ENCODE measurements around the gene JOSD1. TPM values are rescaled to one million over a fixed set of nuclear protein-coding genes. Genes with fewer than 3 reads are reported as not detected.

The JOSD1 gene
- total and polyA plus RNA-seq, 2 experiments from 2014 or later: 6.6 to 51.2 TPM

DNA sequence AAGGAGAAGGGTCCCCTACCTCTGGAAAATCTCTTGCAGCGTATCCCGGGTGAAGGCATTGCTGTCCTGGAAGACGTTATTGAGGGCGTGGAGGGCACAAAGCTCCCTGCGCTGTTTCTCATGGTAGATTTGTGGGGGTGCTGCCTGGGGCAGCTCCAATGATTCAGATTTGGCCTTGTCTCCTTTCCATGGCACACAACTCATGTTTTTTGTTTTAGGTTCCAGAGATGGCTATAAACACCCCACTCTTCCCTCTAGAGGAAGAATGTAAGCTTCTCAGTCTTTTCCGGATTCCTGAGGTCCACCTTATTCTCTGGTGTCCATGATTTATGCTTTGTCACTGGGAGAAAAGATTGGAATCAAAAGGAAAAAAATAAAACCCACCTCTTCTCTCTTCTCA lies 959 bp downstream of the JOSD1 start:
- Histone ChIP-seq H3K9ac (peak overlapping the region; percentile 99), H2AFZ (0 out of 2 replicates have a peak overlapping the region, but pooled peaks have one; percentile 36), H3K9me3 (ENCODE audit: low read depth) (no peaks in the 10 kb centered on the region), H3K4me2 (ENCODE audit: unreplicated experiment) (peak overlapping the region; percentile 95), H3F3A (ENCODE audit: insufficient read depth) (peaks cover 45% of the 10 kb centered on the region), H3K4me1 (ENCODE audit: insufficient read depth) (peaks cover 45% of the 10 kb centered on the region), H3K36me3 (ENCODE audit: low read depth) (no peaks in the 10 kb centered on the region), H3K27me3 (replicated peaks; ENCODE audit: insufficient read depth) (no peaks in the 10 kb centered on the region), H3K9me2 (ENCODE audit: insufficient read depth) (no peaks in the 10 kb centered on the region), H3K4me3 (peak overlapping the region; percentile 87), H3K27ac (peak overlapping the region; percentile 97), H4K20me1 (ENCODE audit: insufficient read depth) (no peaks in the 10 kb centered on the region), H3K79me2 (ENCODE audit: insufficient read depth) (peaks cover 53% of the 10 kb centered on the region)
- peak; percentile 83 for DNase-seq
- in situ Hi-C loops (cut with MboI): no loop called here
- WGBS, 2 experiments (ENCODE audit: low coverage in 1 of 2, low lambda C conversion rate in 2 of 2, missing lambda C conversion rate in 2 of 2): 0 to 5% methylated on average over 6 of the region's 6 CpGs
- TF ChIP-seq EZH2phosphoT487 (IDR thresholded peaks at IDR 0.05; ENCODE audit: insufficient read depth, low read depth): no peak
- TF ChIP-seq EZH2 (IDR thresholded peaks at IDR 0.05; ENCODE audit: insufficient read depth, poor library complexity, severe bottlenecking): no peak

GRCh38 chr22:38699143-38699542 lies 1.6 kb downstream of the JOSD1 start:
- Histone ChIP-seq H2AFZ (no peak overlapping the region), H3K9ac (peak overlapping the region; percentile 99), H3K79me2 (ENCODE audit: insufficient read depth) (peaks cover 59% of the 10 kb centered on the region), H3K27ac (peak overlapping the region; percentile 97), H3K36me3 (ENCODE audit: low read depth) (peaks cover 2% of the 10 kb centered on the region; the same call in 1 of the 2 replicates), H3K9me3 (ENCODE audit: low read depth) (no peaks in the 10 kb centered on the region), H3K4me2 (ENCODE audit: unreplicated experiment) (peak overlapping the region; percentile 95), H3K27me3 (replicated peaks; ENCODE audit: insufficient read depth) (no peaks in the 10 kb centered on the region), H3K4me1 (ENCODE audit: insufficient read depth) (peaks cover 41% of the 10 kb centered on the region), H4K20me1 (ENCODE audit: insufficient read depth) (no peaks in the 10 kb centered on the region), H3K4me3 (peak overlapping the region; percentile 87), H3K9me2 (ENCODE audit: insufficient read depth) (no peaks in the 10 kb centered on the region), H3F3A (ENCODE audit: insufficient read depth) (peaks cover 41% of the 10 kb centered on the region)
- DNase-seq: peak; percentile 6
- TF ChIP-seq EZH2phosphoT487 (IDR thresholded peaks at IDR 0.05; ENCODE audit: insufficient read depth, low read depth): no peak
- no peak for TF ChIP-seq EZH2 (IDR thresholded peaks at IDR 0.05; ENCODE audit: insufficient read depth, poor library complexity, severe bottlenecking)
- in situ Hi-C loops (cut with MboI): no loop called here
- 70 to 77% methylated on average over 5 of the region's 5 CpGs for WGBS, 2 experiments (ENCODE audit: low coverage in 1 of 2, low lambda C conversion rate in 2 of 2, missing lambda C conversion rate in 2 of 2)

DNA sequence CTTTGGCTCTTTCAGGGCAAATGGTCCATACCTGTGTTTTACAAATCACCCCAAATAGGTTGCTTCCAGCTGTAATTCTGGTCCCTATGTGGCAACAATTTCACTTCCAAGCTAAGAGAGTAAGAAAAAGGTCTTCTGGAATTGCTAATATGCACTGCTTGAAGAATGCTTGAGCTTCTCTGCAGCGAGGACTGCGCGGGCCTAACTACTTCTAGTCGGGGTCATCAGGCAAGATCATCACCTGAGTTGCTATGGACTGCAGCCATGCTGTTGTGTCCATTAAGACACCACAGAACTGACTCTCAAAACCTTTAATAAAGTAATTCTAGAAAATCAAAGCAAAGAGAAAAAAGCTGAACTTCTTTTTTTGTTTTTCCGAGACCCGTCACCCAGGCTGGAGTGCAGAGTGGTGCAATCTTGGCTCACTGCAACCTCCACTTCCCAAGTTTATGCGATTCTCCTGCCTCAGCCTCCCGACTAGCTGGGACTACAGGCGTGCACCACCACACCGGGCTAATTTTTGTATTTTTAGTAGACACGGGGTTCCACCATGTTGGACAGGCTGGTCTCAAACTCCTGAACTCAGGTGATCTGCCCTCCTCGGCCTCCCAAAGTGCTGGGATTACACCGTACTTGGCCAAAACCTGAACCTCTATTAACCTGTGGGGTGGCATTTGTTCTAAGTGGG lies 2.2 kb downstream of the JOSD1 start:
- H3K4me1 ChIP-seq (ENCODE audit: insufficient read depth): peaks cover 41% of the 10 kb centered on the region
- peak overlapping the region; percentile 97; the same call in 1 of the 2 replicates for H3K27ac ChIP-seq
- peaks cover 65% of the 10 kb centered on the region for H3K79me2 ChIP-seq (ENCODE audit: insufficient read depth)
- WGBS, 2 experiments (ENCODE audit: low coverage in 1 of 2, low lambda C conversion rate in 2 of 2, missing lambda C conversion rate in 2 of 2): 90 to 94% methylated on average over 13 of the region's 13 CpGs
- peaks cover 41% of the 10 kb centered on the region for H3F3A ChIP-seq (ENCODE audit: insufficient read depth)
- no peaks in the 10 kb centered on the region for H4K20me1 ChIP-seq (ENCODE audit: insufficient read depth)
- H3K4me2 ChIP-seq (ENCODE audit: unreplicated experiment): peak overlapping the region; percentile 95
- no peak overlapping the region for H2AFZ ChIP-seq
- peaks cover 6% of the 10 kb centered on the region; the same call in 1 of the 2 replicates for H3K36me3 ChIP-seq (ENCODE audit: low read depth)
- TF ChIP-seq EZH2 (IDR thresholded peaks at IDR 0.05; ENCODE audit: insufficient read depth, poor library complexity, severe bottlenecking): no peak
- no peaks in the 10 kb centered on the region for H3K27me3 ChIP-seq (replicated peaks; ENCODE audit: insufficient read depth)
- H3K4me3 ChIP-seq: peak overlapping the region; percentile 87
- no peak for DNase-seq
- no peaks in the 10 kb centered on the region for H3K9me3 ChIP-seq (ENCODE audit: low read depth)
- in situ Hi-C loops (cut with MboI): no loop called here
- H3K9ac ChIP-seq: peak overlapping the region; percentile 99
- H3K9me2 ChIP-seq (ENCODE audit: insufficient read depth): no peaks in the 10 kb centered on the region

DNA sequence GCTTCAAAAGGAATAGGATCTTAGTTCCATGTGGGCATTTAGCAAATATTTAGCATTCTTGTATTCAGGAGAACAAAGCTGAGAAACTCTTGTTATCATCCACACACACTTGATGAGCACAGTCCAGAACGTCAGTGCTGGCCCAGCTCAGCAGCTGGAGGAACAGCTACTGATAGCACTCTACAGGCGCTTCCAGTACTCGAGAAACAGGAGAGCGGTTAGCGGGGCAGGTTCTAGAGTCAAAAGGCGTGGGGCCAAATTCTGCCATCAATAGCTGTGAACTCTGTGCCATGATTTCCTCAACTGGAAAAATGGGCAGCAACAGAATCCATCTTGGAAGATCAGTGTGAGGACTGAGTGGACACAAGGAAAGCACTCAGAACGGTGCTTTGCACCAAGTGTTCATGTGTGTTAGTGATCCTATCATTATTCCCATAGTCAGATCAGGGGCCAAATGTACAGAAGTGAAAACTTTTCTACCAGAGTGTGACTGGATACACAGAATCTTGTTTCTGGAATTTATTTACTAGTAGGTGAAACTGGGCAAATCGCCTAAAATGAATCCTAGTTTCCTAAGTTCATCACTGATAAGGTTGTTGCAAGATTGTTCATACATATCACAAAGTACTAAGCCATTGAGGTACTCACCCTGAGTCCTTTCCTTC lies 3.2 kb downstream of the JOSD1 start:
- Histone ChIP-seq H4K20me1 (ENCODE audit: insufficient read depth) (no peaks in the 10 kb centered on the region), H3K9me2 (ENCODE audit: insufficient read depth) (no peaks in the 10 kb centered on the region), H3K36me3 (ENCODE audit: low read depth) (peaks cover 6% of the 10 kb centered on the region; the same call in 1 of the 2 replicates), H3K9ac (peak overlapping the region; percentile 57), H3K27me3 (replicated peaks; ENCODE audit: insufficient read depth) (no peaks in the 10 kb centered on the region), H3K4me1 (ENCODE audit: insufficient read depth) (peaks cover 41% of the 10 kb centered on the region), H3K27ac (peak overlapping the region; percentile 97), H3K79me2 (ENCODE audit: insufficient read depth) (peaks cover 75% of the 10 kb centered on the region), H3K4me2 (ENCODE audit: unreplicated experiment) (peak overlapping the region; percentile 95), H3K9me3 (ENCODE audit: low read depth) (no peaks in the 10 kb centered on the region), H2AFZ (no peak overlapping the region), H3K4me3 (peak overlapping the region; percentile 87), H3F3A (ENCODE audit: insufficient read depth) (peaks cover 41% of the 10 kb centered on the region)
- 75 to 78% methylated on average over 8 of the region's 8 CpGs for WGBS, 2 experiments (ENCODE audit: low coverage in 1 of 2, low lambda C conversion rate in 2 of 2, missing lambda C conversion rate in 2 of 2)
- no peak for TF ChIP-seq EZH2 (IDR thresholded peaks at IDR 0.05; ENCODE audit: insufficient read depth, poor library complexity, severe bottlenecking)
- TF ChIP-seq EZH2phosphoT487 (IDR thresholded peaks at IDR 0.05; ENCODE audit: insufficient read depth, low read depth): no peak
- in situ Hi-C loops (cut with MboI): no loop called here
- peak; percentile 50 for DNase-seq
